HCT116 (cell line): ENCODE measurements around the gene PGR. TPM values are rescaled to one million over a fixed set of nuclear protein-coding genes. Genes with fewer than 3 reads are reported as not detected.

Experiments used
- ATAC-seq: fragments of 200-7000 bp; cut with Tn5 transposase; 2 replicates; pipeline ENCODE4 v1.9.1; 2020; ENCODE audit warnings: mild to moderate bottlenecking, moderate library complexity
- BruUV-seq: library from RNA; stranded (reverse); fragments of 400-500 nt; replicated peaks from 2 replicates; lab custom pipeline; 2021; lab: Mats Ljungman, UMichigan
- CTCF ChIA-PET: fragments of 300-600 bp; sonication (Branson Sonifier 250); formaldehyde crosslinking; loops from one replicate; lab custom pipeline; 2021; ENCODE audit warnings: antibody characterized with exemption; lab: Charles Lee
- POLR2A ChIA-PET: fragments of 300-600, 350-600 bp; sonication (Branson Sonifier 250); formaldehyde crosslinking; loops from one replicate; lab custom pipeline; 2021; ENCODE audit warnings: antibody characterized with exemption; lab: Charles Lee
- RAD21 ChIA-PET, 2 experiments: fragments of 300-600 bp; sonication (Branson Sonifier 250); formaldehyde crosslinking; loops; one replicate each; lab custom pipeline; 2023; ENCODE audit warnings: low total read pairs in 2 of 2; ENCODE audit not compliant: uncharacterized antibody in 2 of 2, unreplicated experiment in 2 of 2, low non-redundant PET in 1 of 2; lab: Charles Lee
- DNase-seq: peaks from one replicate; pipeline ENCODE4 v3.0.0-alpha.2; 2010; ENCODE audit warnings: low read depth, low spot score
- H2AFZ ChIP-seq: fragments of 200-600 bp; shearing (Covaris generic), sonication (generic); 2 replicates; pipeline ENCODE4 v1.6.1; 2017; ENCODE audit warnings: low read depth, mixed run types, mixed read lengths, antibody characterized with exemption, low read length; ENCODE audit not compliant: poor library complexity, severe bottlenecking
- H3K27ac ChIP-seq: 2 replicates; pipeline ENCODE4 v1.5.1; 2012; ENCODE audit warnings: low read depth, low read length
- H3K27me3 ChIP-seq: fragments of 200-600 bp; sonication (generic); 2 replicates; pipeline ENCODE4 v1.6.1; 2016; ENCODE audit warnings: mixed run types, low read length, mixed read lengths; ENCODE audit not compliant: insufficient read depth
- H3K36me3 ChIP-seq, 2 experiments: fragments of 200-500 bp in 1 of 2; fragments of 200-600 bp in 1 of 2; sonication (Bioruptor generic) in 1 of 2; sonication (generic) in 1 of 2; 2 replicates each; pipeline versions ENCODE4 v1.5.1 to v1.6.1; 2014 to 2016; ENCODE audit warnings: low read length in 2 of 2, inconsistent platforms in 1 of 2, mixed read lengths in 1 of 2, mixed run types in 1 of 2; ENCODE audit not compliant: insufficient read depth in 2 of 2, control insufficient read depth in 1 of 2
- H3K4me1 ChIP-seq, 2 experiments: fragments of 200-600 bp in 1 of 2; sonication (generic) in 1 of 2; 2 replicates each; pipeline versions ENCODE4 v1.5.1 to v1.6.1; 2012 to 2017; ENCODE audit warnings: low read length in 2 of 2, inconsistent platforms in 1 of 2, mild to moderate bottlenecking in 1 of 2, mixed read lengths in 1 of 2, mixed run types in 1 of 2, moderate library complexity in 1 of 2; ENCODE audit not compliant: insufficient read depth in 2 of 2, control insufficient read depth in 1 of 2
- H3K4me2 ChIP-seq: fragments of 200-600 bp; sonication (generic); 2 replicates; pipeline ENCODE4 v1.6.1; 2017; ENCODE audit warnings: mixed run types, low read length, mixed read lengths
- H3K4me3 ChIP-seq, 2 experiments: fragments of 200-600 bp in 1 of 2; sonication (generic) in 1 of 2; replicated peaks in 1 of 2; 2 replicates each; pipeline ENCODE4 v1.5.1; 2011 to 2016; ENCODE audit warnings: low read length in 2 of 2, control low read depth in 1 of 2, low read depth in 1 of 2, mild to moderate bottlenecking in 1 of 2, mixed read lengths in 1 of 2, mixed run types in 1 of 2
- H3K79me2 ChIP-seq: fragments of 200-600 bp; sonication (generic); 2 replicates; pipeline ENCODE4 v1.6.1; 2017; ENCODE audit warnings: mild to moderate bottlenecking, mixed run types, low read length, moderate library complexity, mixed read lengths; ENCODE audit not compliant: insufficient read depth
- H3K9ac ChIP-seq: fragments of 200-600 bp; sonication (generic); 2 replicates; pipeline ENCODE4 v1.6.1; 2016; ENCODE audit warnings: low read length, mixed read lengths
- H3K9me2 ChIP-seq: fragments of 200-600 bp; sonication (generic), shearing (Covaris generic); 2 replicates; pipeline ENCODE4 v1.6.1; 2017; ENCODE audit warnings: mixed run types, mild to moderate bottlenecking, moderate library complexity; ENCODE audit not compliant: insufficient read depth
- H3K9me3 ChIP-seq, 2 experiments: fragments of 200-500 bp in 1 of 2; fragments of 200-600 bp in 1 of 2; sonication (Bioruptor generic) in 1 of 2; sonication (generic) in 1 of 2; 2 replicates each; pipeline ENCODE4 v1.6.1; 2014 to 2017; ENCODE audit warnings: low read length in 2 of 2, mixed read lengths in 2 of 2, inconsistent platforms in 1 of 2, low read depth in 1 of 2, mild to moderate bottlenecking in 1 of 2, mixed run types in 1 of 2, moderate library complexity in 1 of 2; ENCODE audit not compliant: control insufficient read depth in 1 of 2, insufficient read depth in 1 of 2
- H4K20me1 ChIP-seq: fragments of 200-600 bp; sonication (generic), shearing (Covaris generic); 2 replicates; pipeline ENCODE4 v1.6.1; 2017; ENCODE audit warnings: mixed run types, mild to moderate bottlenecking, moderate library complexity; ENCODE audit not compliant: insufficient read depth
- CBX3 ChIP-seq: IDR thresholded peaks from 2 replicates; pipeline ENCODE4 v1.6.1; 2012; ENCODE audit warnings: low read depth
- CEBPB ChIP-seq: IDR thresholded peaks from 2 replicates; pipeline ENCODE4 v1.6.1; 2012; ENCODE audit warnings: low read depth
- ELF1 ChIP-seq: IDR thresholded peaks from 2 replicates; pipeline ENCODE4 v1.6.1; 2012; ENCODE audit warnings: low read depth, borderline replicate concordance
- EZH2 ChIP-seq: fragments of 200-600 bp; sonication (generic); IDR thresholded peaks from 2 replicates; pipeline ENCODE4 v1.6.1; 2017; ENCODE audit warnings: antibody characterized with exemption, mixed run types
- EZH2phosphoT487 ChIP-seq: fragments of 200-600 bp; IDR thresholded peaks from 2 replicates; pipeline ENCODE4 v1.6.1; 2018; ENCODE audit warnings: antibody characterized with exemption, borderline replicate concordance
- FOSL1 ChIP-seq: IDR thresholded peaks from 2 replicates; pipeline ENCODE4 v1.6.1; 2012; ENCODE audit warnings: low read depth
- JUND ChIP-seq: IDR thresholded peaks from 2 replicates; pipeline ENCODE4 v1.6.1; 2012
- POLR2A ChIP-seq: IDR thresholded peaks from 2 replicates; pipeline ENCODE4 v1.7.0; 2011; ENCODE audit warnings: borderline replicate concordance; ENCODE audit not compliant: insufficient read depth, insufficient read length; ENCODE audit errors: extremely low read depth
- POLR2AphosphoS5 ChIP-seq: IDR thresholded peaks from 2 replicates; pipeline ENCODE4 v1.6.1; 2011; ENCODE audit warnings: mild to moderate bottlenecking, low read depth, low read length, moderate library complexity
- RAD21 ChIP-seq: IDR thresholded peaks from 2 replicates; pipeline ENCODE4 v1.6.1; 2012; ENCODE audit warnings: low read depth, mild to moderate bottlenecking
- REST ChIP-seq: IDR thresholded peaks from 2 replicates; pipeline ENCODE4 v1.6.1; 2012; ENCODE audit warnings: low read depth
- SIN3A ChIP-seq: IDR thresholded peaks from 2 replicates; pipeline ENCODE4 v1.6.1; 2012; ENCODE audit warnings: low read depth
- SRF ChIP-seq: IDR thresholded peaks from 2 replicates; pipeline ENCODE4 v1.6.1; 2012; ENCODE audit warnings: low read depth
- TCF7L2 ChIP-seq: IDR thresholded peaks from 2 replicates; pipeline ENCODE4 v1.7.0; 2011; ENCODE audit warnings: borderline replicate concordance, inconsistent platforms; ENCODE audit not compliant: insufficient read depth, insufficient read length; ENCODE audit errors: extremely low read depth
- YY1 ChIP-seq: IDR thresholded peaks from 2 replicates; pipeline ENCODE4 v1.6.1; 2011; ENCODE audit warnings: low read length, low read depth, moderate library complexity, mild to moderate bottlenecking; ENCODE audit not compliant: insufficient replicate concordance; ENCODE audit errors: extremely low read depth
- ZBTB33 ChIP-seq: IDR thresholded peaks from 2 replicates; pipeline ENCODE4 v1.6.1; 2011; ENCODE audit warnings: mild to moderate bottlenecking, low read length, moderate library complexity; ENCODE audit not compliant: insufficient replicate concordance; ENCODE audit errors: extremely low read depth
- ZFX ChIP-seq: fragments of 450-650 bp; IDR thresholded peaks from 2 replicates; pipeline ENCODE4 v1.6.1; 2017
- intact Hi-C: fragments of 100-400 bp; cut with micrococcal nuclease; formaldehyde crosslinking; loops from 2 replicates; pipeline ENCODE4 v1.10.0; 2022
- total RNA-seq: library from RNA; stranded (reverse); gene quantifications from one replicate; pipeline ENCODE4 v1.2.1, GENCODE V29; 2021; ENCODE audit not compliant: unreplicated experiment
- TF ChIP-seq, protein P1 (sequence below), 3 experiments: fragments of 200-600 bp in 1 of 3; sonication (generic) in 1 of 3; IDR thresholded peaks in 2 of 3; conservative IDR thresholded peaks in 1 of 3; 2 replicates each; pipeline ENCODE4 v1.5.1; 2012 to 2017; ENCODE audit warnings: low read depth in 2 of 3, low read length in 2 of 3, antibody characterized with exemption in 1 of 3, borderline replicate concordance in 1 of 3, control low read depth in 1 of 3, mild to moderate bottlenecking in 1 of 3, mixed read lengths in 1 of 3, mixed run types in 1 of 3, moderate library complexity in 1 of 3; ENCODE audit not compliant: insufficient read depth in 1 of 3
- TF ChIP-seq, protein P2 (sequence below): IDR thresholded peaks from 2 replicates; pipeline ENCODE4 v1.6.1; 2012

Gene PGR
- total RNA-seq, 1 experiment from 2014 or later, result not detected

DNA sequence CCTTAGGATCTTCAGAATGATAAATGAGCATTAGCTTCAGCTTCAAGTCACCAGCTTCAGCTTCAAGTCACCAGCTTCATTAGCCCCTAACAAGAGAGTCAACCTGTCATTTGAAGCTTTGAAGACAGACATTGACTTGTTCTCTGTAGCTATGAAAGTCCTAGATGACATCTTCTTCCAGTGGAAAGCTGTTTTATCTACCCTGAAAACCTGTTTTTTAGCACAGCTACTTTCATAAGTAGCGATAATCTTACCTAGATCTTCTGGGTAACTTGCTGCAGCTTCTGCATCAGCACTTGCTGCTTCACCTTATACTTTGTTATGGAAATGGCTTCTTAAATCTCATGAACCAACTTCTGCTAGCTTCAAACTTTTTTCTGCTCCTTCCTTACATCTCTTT lies 85.7 kb downstream of the PGR start:
- POLR2A ChIA-PET, result no interaction called here

More for the DNA sequence above, 85.7 kb downstream of the PGR start:
- no peak overlapping the region for H3K9ac ChIP-seq
- H3K4me3 ChIP-seq, result no peak overlapping the region
- DNase-seq (no peak), ATAC-seq (no peak)
- CTCF ChIA-PET, result no interaction called here
- H3K79me2 ChIP-seq, result no peaks in the 10 kb centered on the region
- no peaks in the 10 kb centered on the region for H3K27me3 ChIP-seq
- no peaks in the 10 kb centered on the region for H4K20me1 ChIP-seq
- no peak overlapping the region for H3K27ac ChIP-seq
- no peaks in the 10 kb centered on the region for H3K4me1 ChIP-seq
- RAD21 ChIA-PET, result no interaction called here
- intact Hi-C loops, result no loop called here
- no peak overlapping the region for H3K4me2 ChIP-seq
- H3K9me2 ChIP-seq, result no peaks in the 10 kb centered on the region
- no peak for TF ChIP-seq RAD21
- TF ChIP-seq REST, result no peak
- TF ChIP-seq, protein P1, sequence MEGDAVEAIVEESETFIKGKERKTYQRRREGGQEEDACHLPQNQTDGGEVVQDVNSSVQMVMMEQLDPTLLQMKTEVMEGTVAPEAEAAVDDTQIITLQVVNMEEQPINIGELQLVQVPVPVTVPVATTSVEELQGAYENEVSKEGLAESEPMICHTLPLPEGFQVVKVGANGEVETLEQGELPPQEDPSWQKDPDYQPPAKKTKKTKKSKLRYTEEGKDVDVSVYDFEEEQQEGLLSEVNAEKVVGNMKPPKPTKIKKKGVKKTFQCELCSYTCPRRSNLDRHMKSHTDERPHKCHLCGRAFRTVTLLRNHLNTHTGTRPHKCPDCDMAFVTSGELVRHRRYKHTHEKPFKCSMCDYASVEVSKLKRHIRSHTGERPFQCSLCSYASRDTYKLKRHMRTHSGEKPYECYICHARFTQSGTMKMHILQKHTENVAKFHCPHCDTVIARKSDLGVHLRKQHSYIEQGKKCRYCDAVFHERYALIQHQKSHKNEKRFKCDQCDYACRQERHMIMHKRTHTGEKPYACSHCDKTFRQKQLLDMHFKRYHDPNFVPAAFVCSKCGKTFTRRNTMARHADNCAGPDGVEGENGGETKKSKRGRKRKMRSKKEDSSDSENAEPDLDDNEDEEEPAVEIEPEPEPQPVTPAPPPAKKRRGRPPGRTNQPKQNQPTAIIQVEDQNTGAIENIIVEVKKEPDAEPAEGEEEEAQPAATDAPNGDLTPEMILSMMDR (IDR thresholded peaks at IDR 0.05 in 2 of 3, conservative IDR thresholded peaks at IDR 0.05 in 1 of 3; ENCODE audit: borderline replicate concordance in 1 of 3, insufficient read depth in 1 of 3, low read depth in 2 of 3, low read length in 2 of 3), result no peak
- no peak for TF ChIP-seq EZH2
- TF ChIP-seq ZFX, result no peak
- no peak for TF ChIP-seq YY1
- TF ChIP-seq, protein P2, sequence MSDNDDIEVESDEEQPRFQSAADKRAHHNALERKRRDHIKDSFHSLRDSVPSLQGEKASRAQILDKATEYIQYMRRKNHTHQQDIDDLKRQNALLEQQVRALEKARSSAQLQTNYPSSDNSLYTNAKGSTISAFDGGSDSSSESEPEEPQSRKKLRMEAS, result no peak
- TF ChIP-seq POLR2AphosphoS5, result no peak
- TF ChIP-seq FOSL1, result no peak
- no peak for TF ChIP-seq JUND
- TF ChIP-seq SIN3A, result no peak
- TF ChIP-seq TCF7L2, result no peak
- no peak for TF ChIP-seq EZH2phosphoT487
- TF ChIP-seq POLR2A, result no peak
- TF ChIP-seq CEBPB, result no peak
- no peak for TF ChIP-seq SRF
- TF ChIP-seq ZBTB33, result no peak
- TF ChIP-seq ELF1, result no peak
- TF ChIP-seq CBX3, result no peak
- no TSS peak for BruUV-seq
- H2AFZ ChIP-seq, result no peak overlapping the region
- H3K36me3 ChIP-seq, result no peaks in the 10 kb centered on the region
- H3K9me3 ChIP-seq, result no peaks in the 10 kb centered on the region
